Measurements from ENCODE around the gene IPPK.

IPPK gene

DNA sequence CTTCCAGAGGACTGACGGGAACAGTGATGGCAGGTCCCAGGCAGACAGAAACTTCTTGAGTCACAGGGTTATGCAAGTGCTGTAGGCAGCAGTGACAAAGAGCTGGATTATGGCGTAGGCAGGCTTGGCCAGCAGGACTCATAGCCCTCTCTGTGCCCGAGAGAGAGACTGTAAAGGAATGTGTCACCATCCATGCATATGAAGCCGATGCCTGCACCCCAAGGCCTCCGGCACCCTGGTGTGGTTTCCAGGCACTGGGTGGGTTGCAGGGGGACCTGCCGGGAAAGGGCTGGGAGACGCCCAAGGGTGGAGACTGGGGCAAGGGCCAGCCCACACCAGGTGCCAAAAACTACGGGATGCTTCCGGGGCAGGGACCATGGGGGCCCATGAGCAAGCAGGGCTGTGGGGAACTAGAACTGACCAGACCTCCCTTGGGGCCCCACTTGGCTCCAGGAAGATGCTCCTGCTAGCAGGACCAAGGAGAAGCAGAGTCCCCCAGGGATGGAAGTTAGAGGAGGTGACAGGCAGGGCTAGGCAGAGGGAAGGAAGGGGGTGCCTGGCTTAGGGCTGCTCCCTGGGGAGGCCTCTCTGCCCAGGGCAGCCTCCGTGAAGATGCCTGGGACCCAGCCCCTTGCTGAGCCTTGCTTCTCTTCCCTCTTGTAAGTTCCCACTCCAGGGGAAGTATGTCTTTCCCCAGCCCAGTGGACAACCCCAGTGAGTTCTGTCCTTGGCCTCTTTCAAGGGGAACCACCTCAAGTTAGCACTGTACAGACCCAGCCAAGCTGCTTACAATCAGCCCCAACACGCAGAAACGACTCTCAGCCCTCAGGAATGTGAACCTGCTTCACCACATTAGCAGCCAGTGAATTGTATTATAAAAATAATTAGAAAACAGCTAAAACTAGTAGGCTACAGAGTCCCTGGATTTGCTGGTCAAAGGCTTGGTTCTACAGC, 10.5 kb upstream of the IPPK start:
- DNase-seq (ENCODE audit: extremely low spot score), result no peak
- ChIA-PET POLR2A (interaction anchor here (1.2 kb wide), 1 partner anchor 10 kb away, joined by 5 read pairs; the partner anchor contains the start of gene IPPK), CTCF (no interaction called here)
- TF ChIP-seq CTBP1 (IDR thresholded peaks at IDR 0.05; ENCODE audit: borderline replicate concordance), result no peak
- no peak for TF ChIP-seq FOXK2 (IDR thresholded peaks at IDR 0.05)
- TF ChIP-seq, protein P1, sequence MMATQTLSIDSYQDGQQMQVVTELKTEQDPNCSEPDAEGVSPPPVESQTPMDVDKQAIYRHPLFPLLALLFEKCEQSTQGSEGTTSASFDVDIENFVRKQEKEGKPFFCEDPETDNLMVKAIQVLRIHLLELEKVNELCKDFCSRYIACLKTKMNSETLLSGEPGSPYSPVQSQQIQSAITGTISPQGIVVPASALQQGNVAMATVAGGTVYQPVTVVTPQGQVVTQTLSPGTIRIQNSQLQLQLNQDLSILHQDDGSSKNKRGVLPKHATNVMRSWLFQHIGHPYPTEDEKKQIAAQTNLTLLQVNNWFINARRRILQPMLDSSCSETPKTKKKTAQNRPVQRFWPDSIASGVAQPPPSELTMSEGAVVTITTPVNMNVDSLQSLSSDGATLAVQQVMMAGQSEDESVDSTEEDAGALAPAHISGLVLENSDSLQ (IDR thresholded peaks at IDR 0.05), result no peak
- TF ChIP-seq LEF1 (IDR thresholded peaks at IDR 0.05; ENCODE audit: borderline replicate concordance), result no peak
- TF ChIP-seq ZNF384 (IDR thresholded peaks at IDR 0.05), result no peak
- TF ChIP-seq TARDBP (IDR thresholded peaks at IDR 0.05), result no peak
- TF ChIP-seq SUZ12 (IDR thresholded peaks at IDR 0.05), result no peak
- no peak for TF ChIP-seq ARNT (IDR thresholded peaks at IDR 0.05)
- no peak for TF ChIP-seq FOXM1 (IDR thresholded peaks at IDR 0.05; ENCODE audit: borderline replicate concordance)
- no peak for TF ChIP-seq FOXA1 (IDR thresholded peaks at IDR 0.05)
- no peak for TF ChIP-seq ELF4 (IDR thresholded peaks at IDR 0.05)
- TF ChIP-seq SP1 (IDR thresholded peaks at IDR 0.05), result no peak
- TF ChIP-seq BHLHE40 (IDR thresholded peaks at IDR 0.05; ENCODE audit: borderline replicate concordance), result no peak
- no peak for TF ChIP-seq L3MBTL2 (conservative IDR thresholded peaks at IDR 0.05)
- TF ChIP-seq NFRKB (IDR thresholded peaks at IDR 0.05), result no peak
- TF ChIP-seq HDGF (IDR thresholded peaks at IDR 0.05; ENCODE audit: borderline replicate concordance), result no peak

- CTCF ChIA-PET, result no interaction called here
- TF ChIP-seq BHLHE40 (IDR thresholded peaks at IDR 0.05; ENCODE audit: borderline replicate concordance), result no peak
- TF ChIP-seq FOXK2 (IDR thresholded peaks at IDR 0.05), result no peak
- no peak for TF ChIP-seq ZNF384 (IDR thresholded peaks at IDR 0.05)
- no peak for TF ChIP-seq FOXA1 (IDR thresholded peaks at IDR 0.05)
- no peak for TF ChIP-seq SUZ12 (IDR thresholded peaks at IDR 0.05)
- no peak for TF ChIP-seq CTBP1 (IDR thresholded peaks at IDR 0.05; ENCODE audit: borderline replicate concordance)
- no peak for TF ChIP-seq ARNT (IDR thresholded peaks at IDR 0.05)
- no peak for TF ChIP-seq HDGF (IDR thresholded peaks at IDR 0.05; ENCODE audit: borderline replicate concordance)
- TF ChIP-seq NFRKB (IDR thresholded peaks at IDR 0.05), result no peak
- TF ChIP-seq, protein P1 (IDR thresholded peaks at IDR 0.05), result no peak
- TF ChIP-seq LEF1 (IDR thresholded peaks at IDR 0.05; ENCODE audit: borderline replicate concordance), result no peak
- TF ChIP-seq SP1 (IDR thresholded peaks at IDR 0.05), result no peak
- TF ChIP-seq ELF4 (IDR thresholded peaks at IDR 0.05), result no peak
- POLR2A ChIA-PET, result interaction anchor here (1.2 kb wide), 1 partner anchor 9 kb away, joined by 5 read pairs; the partner anchor contains the start of gene IPPK
- DNase-seq (ENCODE audit: extremely low spot score), result no peak
These were observed 9.7 kb upstream of the IPPK start for GRCh38 chr9:92679413-92680165.

DNA sequence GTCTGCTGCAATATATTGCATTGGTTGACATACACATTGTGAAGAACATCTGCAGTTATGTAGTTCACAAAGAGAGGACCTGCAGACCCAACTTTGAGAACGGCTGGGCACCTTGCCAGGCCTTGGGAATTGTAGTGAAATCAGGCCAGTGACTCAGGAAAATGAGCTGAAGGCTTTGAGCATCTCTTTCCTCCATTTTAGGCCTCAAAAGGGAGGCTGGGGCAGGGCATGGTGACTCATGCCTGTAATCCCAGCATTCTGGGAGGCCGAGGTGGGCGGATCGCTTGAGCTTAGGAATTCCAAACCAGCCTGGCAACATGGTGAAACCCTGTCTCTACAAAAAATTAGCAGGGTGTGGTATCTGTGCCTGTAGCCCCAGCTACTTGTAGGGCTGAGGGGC, 1.4 kb upstream of the IPPK start:
- no peak for TF ChIP-seq L3MBTL2 (conservative IDR thresholded peaks at IDR 0.05)
- DNase-seq (ENCODE audit: extremely low spot score), result no peak
- POLR2A ChIA-PET, result interaction anchor here (1.6 to 2.5 kb wide), 4 partner anchors 11 to 346 kb away, joined by 4 to 14 read pairs (median 6); partner anchors contain the start of genes CENPP and NOL8
- CTCF ChIA-PET, result no interaction called here

GRCh38 chr9:92669527-92669889, 423 bp downstream of the IPPK start:
- peak; percentile 40 for DNase-seq (ENCODE audit: extremely low spot score)
- CTCF ChIA-PET, result no interaction called here
- POLR2A ChIA-PET, result interaction anchor here (0.7 to 2.5 kb wide), 9 partner anchors 8 to 344 kb away, joined by 3 to 14 read pairs (median 5); partner anchors contain the start of genes CENPP and NOL8
- no peak for TF ChIP-seq NFRKB (IDR thresholded peaks at IDR 0.05)
- peak; percentile 63 for TF ChIP-seq L3MBTL2 (conservative IDR thresholded peaks at IDR 0.05)

DNA sequence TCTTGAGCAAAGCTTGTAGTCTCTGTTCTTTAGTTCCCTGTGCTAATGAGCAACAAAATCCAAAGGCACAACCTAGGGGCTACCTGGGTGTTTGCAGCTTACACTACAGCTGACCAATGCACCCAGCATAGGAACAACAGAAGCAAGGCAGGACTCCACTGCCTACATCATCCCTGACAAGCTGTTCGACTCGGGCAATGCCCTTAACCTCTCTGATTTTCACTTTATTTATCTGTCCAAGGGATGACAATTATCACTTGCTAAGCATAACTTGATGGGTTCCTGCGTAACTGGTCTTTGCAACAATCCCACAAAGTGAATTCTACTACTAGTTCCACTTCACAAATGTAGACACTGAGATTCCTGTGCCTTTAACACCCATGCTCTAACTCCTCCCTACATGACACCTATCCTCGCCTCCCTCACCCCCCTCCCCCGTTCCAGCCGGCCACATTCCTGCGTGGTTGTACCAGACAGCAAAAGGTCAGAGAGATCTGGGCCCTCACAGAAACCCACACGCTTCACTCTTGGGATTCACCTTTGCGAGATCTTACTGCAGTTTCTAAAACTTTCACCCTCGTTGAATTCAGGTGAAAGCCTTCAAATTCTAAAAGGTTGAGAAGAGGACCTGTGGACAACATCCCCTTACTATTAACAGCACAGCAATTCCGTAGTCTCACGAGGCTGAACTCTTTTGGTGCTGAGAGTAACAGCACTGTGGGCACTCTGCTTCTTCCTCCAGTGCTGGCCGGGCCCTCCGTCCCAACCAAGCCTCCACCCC, 995 bp downstream of the IPPK start:
- peak; percentile 38 for DNase-seq (ENCODE audit: extremely low spot score)
- TF ChIP-seq ZNF384 (IDR thresholded peaks at IDR 0.05) (no peak), LEF1 (IDR thresholded peaks at IDR 0.05; ENCODE audit: borderline replicate concordance) (no peak), SUZ12 (IDR thresholded peaks at IDR 0.05) (no peak), BHLHE40 (IDR thresholded peaks at IDR 0.05; ENCODE audit: borderline replicate concordance) (no peak), FOXM1 (IDR thresholded peaks at IDR 0.05; ENCODE audit: borderline replicate concordance) (no peak), FOXA1 (IDR thresholded peaks at IDR 0.05) (no peak), CTBP1 (IDR thresholded peaks at IDR 0.05; ENCODE audit: borderline replicate concordance) (no peak), TARDBP (IDR thresholded peaks at IDR 0.05) (no peak), NFRKB (IDR thresholded peaks at IDR 0.05) (no peak), ARNT (IDR thresholded peaks at IDR 0.05) (no peak), FOXK2 (IDR thresholded peaks at IDR 0.05) (no peak), HDGF (IDR thresholded peaks at IDR 0.05; ENCODE audit: borderline replicate concordance) (no peak), L3MBTL2 (conservative IDR thresholded peaks at IDR 0.05) (no peak), SP1 (IDR thresholded peaks at IDR 0.05) (no peak)
- TF ChIP-seq, protein P1 (IDR thresholded peaks at IDR 0.05), result no peak
- CTCF ChIA-PET, result no interaction called here
- POLR2A ChIA-PET, result no interaction called here

All from HEK293T (cell line).